Globus pallidus (tissue), 1 donor: ENCODE results near the gene OXSM.

Experiments
- DNase-seq: peaks from one replicate; pipeline ENCODE4 v3.0.0-alpha.2; 2015; ENCODE audit warnings: low spot score

The OXSM gene

GRCh38 chr3:25789596-25790556, at the start of gene OXSM:
OXSM (plus strand) TSS chr3:25790090; CDS start chr3:25791021, 931 bp downstream.
- DNase-seq, result peak; percentile 85

GRCh38 chr3:25744470-25744869, 45.4 kb upstream of the OXSM start:
- no peak for DNase-seq

- no peak for DNase-seq
Measured at GRCh38 chr3:25747033-25747432, 42.9 kb upstream of the OXSM start.

GRCh38 chr3:25748189-25748588, 41.7 kb upstream of the OXSM start:
- DNase-seq, result no peak

- DNase-seq, result no peak
Measured at GRCh38 chr3:25749031-25749581, 40.8 kb upstream of the OXSM start.

GRCh38 chr3:25751048-25751447, 38.8 kb upstream of the OXSM start:
- DNase-seq, result no peak

GRCh38 chr3:25751725-25752124, 38.2 kb upstream of the OXSM start:
- no peak for DNase-seq

- no peak for DNase-seq
Measured at GRCh38 chr3:25768851-25769250, 21.0 kb upstream of the OXSM start.

GRCh38 chr3:25775936-25776335, 14.0 kb upstream of the OXSM start:
- no peak for DNase-seq

GRCh38 chr3:25780618-25781017, 9.3 kb upstream of the OXSM start:
- no peak for DNase-seq

GRCh38 chr3:25781145-25781757, 8.6 kb upstream of the OXSM start:
- DNase-seq, result no peak

GRCh38 chr3:25781758-25782594, 7.9 kb upstream of the OXSM start:
- no peak for DNase-seq

GRCh38 chr3:25782636-25782937, 7.3 kb upstream of the OXSM start:
- DNase-seq, result no peak

- DNase-seq, result peak; percentile 83
Measured at GRCh38 chr3:25782938-25783660, 6.8 kb upstream of the OXSM start, which contains the start of gene NGLY1. NGLY1 (minus strand) TSS chr3:25783443; CDS start chr3:25783390, 53 bp downstream.

- DNase-seq, result no peak
Measured at GRCh38 chr3:25783661-25784512, 6.0 kb upstream of the OXSM start.

- no peak for DNase-seq
Measured at GRCh38 chr3:25784971-25785370, 4.9 kb upstream of the OXSM start.

- no peak for DNase-seq
Measured at GRCh38 chr3:25785826-25786225, 4.1 kb upstream of the OXSM start.

- no peak for DNase-seq
Measured at GRCh38 chr3:25787689-25788088, 2.2 kb upstream of the OXSM start.

- no peak for DNase-seq
Measured at GRCh38 chr3:25789209-25789595, 688 bp upstream of the OXSM start.

- no peak for DNase-seq
Measured at GRCh38 chr3:25801786-25802185, 11.9 kb downstream of the OXSM start.

- DNase-seq, result no peak
Measured at GRCh38 chr3:25803833-25804232, 13.9 kb downstream of the OXSM start.
